Measurements from ENCODE around the gene RAD51B. TPM values are rescaled to one million over a fixed set of nuclear protein-coding genes. Genes with fewer than 3 reads are reported as not detected.

The RAD51B gene
- total and polyA plus RNA-seq, 9 of the 15 experiments (the other 6 are each of a cell fraction or from before 2014, with no cell fraction given): 8.5 to 17.3 (median 11.3) TPM

DNA sequence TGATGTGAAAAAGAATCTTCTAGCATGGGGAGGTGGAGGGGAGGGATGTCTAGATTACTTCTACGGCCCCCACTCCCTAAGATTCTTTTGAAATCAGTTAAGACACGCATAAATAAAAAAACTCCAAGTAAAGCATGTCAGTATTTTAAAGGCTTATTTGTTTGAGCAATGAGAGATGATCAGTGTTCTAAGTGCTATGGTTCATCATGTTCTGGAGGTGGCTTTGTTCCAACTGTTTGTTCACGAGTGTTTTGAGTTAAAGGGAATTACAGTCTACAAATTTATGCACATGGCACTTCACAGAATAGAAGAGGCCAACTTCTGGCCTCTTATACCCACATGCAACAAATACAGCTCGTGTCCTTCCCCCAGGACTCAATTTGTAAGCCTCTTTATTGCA, 394.9 kb downstream of the RAD51B start:
- CTCF ChIA-PET (ENCODE audit: low intra/inter-chr PET ratio): no interaction called here

GRCh38 chr14:68215629-68216028, 396.1 kb downstream of the RAD51B start:
- no TSS peak for BruUV-seq (replicated peaks)
- Histone ChIP-seq H3K9ac (ENCODE audit: insufficient read depth in 1 of 2, low read depth in 2 of 2, low read length in 2 of 2) (no peak overlapping the region), H2AFZ (ENCODE audit: low read depth, low read length) (no peak overlapping the region), H4K20me1 (replicated peaks; ENCODE audit: control insufficient read depth, insufficient read depth, low read length) (no peaks in the 10 kb centered on the region), H3K4me1 (replicated peaks in 1 of 2; ENCODE audit: control insufficient read depth in 2 of 2, insufficient read depth in 2 of 2, low read length in 2 of 2) (peaks cover 0 to 26% of the 10 kb centered on the region in 2 experiments; a peak in 4 of 5 replicates), H3K4me2 (ENCODE audit: insufficient read depth, low read length) (no peak overlapping the region), H3K27me3 (ENCODE audit: control insufficient read depth in 2 of 2, insufficient read depth in 2 of 2, low read length in 2 of 2) (no peaks in the 10 kb centered on the region), H3K79me2 (ENCODE audit: control insufficient read depth, insufficient read depth, low read length) (no peaks in the 10 kb centered on the region), H3K9me3 (replicated peaks; ENCODE audit: control insufficient read depth, insufficient read depth, low read depth, low read length) (no peaks in the 10 kb centered on the region), H3K9me1 (ENCODE audit: control insufficient read depth, insufficient read depth, low read length) (no peaks in the 10 kb centered on the region), H3K36me3 (ENCODE audit: control insufficient read depth, insufficient read depth, low read length) (no peaks in the 10 kb centered on the region), H3K27ac (ENCODE audit: extremely low read depth, low read depth, low read length) (no peak overlapping the region), H3K4me3 (no peak overlapping the region)
- ATAC-seq: no peak
- DNase-seq (ENCODE audit: extremely low read depth in 1 of 4, low spot score in 3 of 4): no peak
- ChIA-PET POLR2A (interaction anchor here (0.6 kb wide), 1 partner anchor 13 kb away, joined by 3 read pairs; no protein-coding TSS in a partner anchor), CTCF (ENCODE audit: low intra/inter-chr PET ratio) (no interaction called here)
- in situ Hi-C loops (cut with MboI): no loop called here
- no peak for FAIRE-seq
- intact Hi-C loops (cut with micrococcal nuclease): no loop called here
- WGBS (ENCODE audit: insufficient coverage, low coverage, missing lambda C conversion rate): 36% methylated on average over 1 of the region's 2 CpGs
- TF ChIP-seq ETV6 (IDR thresholded peaks at IDR 0.05; ENCODE audit: borderline replicate concordance in 1 of 2, low read depth in 2 of 2, low read length in 1 of 2) (no peak), ETV6 (CRISPR knock-in tag; IDR thresholded peaks at IDR 0.05; ENCODE audit: borderline replicate concordance) (no peak), KAT7 (CRISPR knock-in tag; IDR thresholded peaks at IDR 0.05; ENCODE audit: borderline replicate concordance) (no peak)

More for the DNA sequence above, 394.9 kb downstream of the RAD51B start:
- H3K27me3 ChIP-seq (ENCODE audit: control insufficient read depth in 2 of 2, insufficient read depth in 2 of 2, low read length in 2 of 2): no peaks in the 10 kb centered on the region
- no peaks in the 10 kb centered on the region for H3K9me3 ChIP-seq (replicated peaks; ENCODE audit: control insufficient read depth, insufficient read depth, low read depth, low read length)
- ATAC-seq: no peak
- no peak overlapping the region for H2AFZ ChIP-seq (ENCODE audit: low read depth, low read length)
- no peak overlapping the region for H3K9ac ChIP-seq (ENCODE audit: insufficient read depth in 1 of 2, low read depth in 2 of 2, low read length in 2 of 2)
- in situ Hi-C loops (cut with MboI): no loop called here
- TF ChIP-seq ZNF311 (CRISPR knock-in tag; IDR thresholded peaks at IDR 0.05): no peak
- no peak for TF ChIP-seq ZNF785 (CRISPR knock-in tag; IDR thresholded peaks at IDR 0.05)
- TF ChIP-seq HLTF (IDR thresholded peaks at IDR 0.05): no peak
- TF ChIP-seq ZFX (CRISPR knock-in tag; IDR thresholded peaks at IDR 0.05): no peak
- H4K20me1 ChIP-seq (replicated peaks; ENCODE audit: control insufficient read depth, insufficient read depth, low read length): no peaks in the 10 kb centered on the region; the same call in 1 of the 2 replicates
- no peak overlapping the region for H3K27ac ChIP-seq (ENCODE audit: extremely low read depth, low read depth, low read length)
- intact Hi-C loops (cut with micrococcal nuclease): no loop called here
- DNase-seq (ENCODE audit: extremely low read depth in 1 of 4, low spot score in 3 of 4): no peak
- H3K79me2 ChIP-seq (ENCODE audit: control insufficient read depth, insufficient read depth, low read length): no peaks in the 10 kb centered on the region
- H3K36me3 ChIP-seq (ENCODE audit: control insufficient read depth, insufficient read depth, low read length): no peaks in the 10 kb centered on the region
- BruUV-seq (replicated peaks): no TSS peak
- no peak overlapping the region for H3K4me2 ChIP-seq (ENCODE audit: insufficient read depth, low read length)
- H3K4me1 ChIP-seq (replicated peaks in 1 of 2; ENCODE audit: control insufficient read depth in 2 of 2, insufficient read depth in 2 of 2, low read length in 2 of 2): peaks cover 0 to 35% of the 10 kb centered on the region in 2 experiments; a peak in 4 of 5 replicates
- POLR2A ChIA-PET: no interaction called here
- no peak overlapping the region for H3K4me3 ChIP-seq
- H3K9me1 ChIP-seq (ENCODE audit: control insufficient read depth, insufficient read depth, low read length): no peaks in the 10 kb centered on the region
- no peak for FAIRE-seq
- 27% methylated on average over 4 of the region's 4 CpGs for WGBS (ENCODE audit: insufficient coverage, low coverage, missing lambda C conversion rate)

Measured in K562 (cell line).